Measurements from ENCODE around the gene RELA. TPM values are rescaled to one million over a fixed set of nuclear protein-coding genes. Genes with fewer than 3 reads are reported as not detected.
"Not testable (repeated sequence)": the region's sequence is repeated elsewhere in the genome, so short reads cannot be mapped to it uniquely, and the experiment has no call there.

The RELA gene
- total RNA-seq, 2 experiments from 2014 or later: 81.3 to 82.0 TPM

GRCh38 chr11:65639623-65640482 is 22.9 kb downstream of the RELA start:
- H3K27me3 Mint-ChIP-seq: no peaks in the 10 kb centered on the region
- peak overlapping the region; percentile 95 for H3K27ac Mint-ChIP-seq
- ATAC-seq (peak; percentile 34), DNase-seq (peak; percentile 88)
- peak overlapping the region; percentile 81 for H3K4me3 Mint-ChIP-seq
- no peaks in the 10 kb centered on the region for H3K9me3 Mint-ChIP-seq (ENCODE audit: low read depth)
- CTCF ChIA-PET: interaction anchor here (0.9 to 8.2 kb wide), 13 partner anchors 9 to 250 kb away, joined by 3 to 35 read pairs (median 6); partner anchors contain the start of genes CCDC85B, FAM89B, KAT5 and MAP3K11
- H3K36me3 Mint-ChIP-seq: peaks cover 33% of the 10 kb centered on the region
- peaks cover 50% of the 10 kb centered on the region for H3K4me1 Mint-ChIP-seq

- H3K4me3 Mint-ChIP-seq: peak overlapping the region; percentile 81
- H3K27ac Mint-ChIP-seq: peak overlapping the region; percentile 95
- peaks cover 33% of the 10 kb centered on the region for H3K36me3 Mint-ChIP-seq
- H3K4me1 Mint-ChIP-seq: peaks cover 56% of the 10 kb centered on the region
- ATAC-seq; H3K27me3 Mint-ChIP-seq; H3K9me3 Mint-ChIP-seq (ENCODE audit: low read depth); DNase-seq: not testable (repeated sequence)
- CTCF ChIA-PET: interaction anchor here (0.9 to 8.2 kb wide), 14 partner anchors 13 to 251 kb away, joined by 3 to 35 read pairs (median 6); partner anchors contain the start of genes CCDC85B, FAM89B, KAT5 and KCNK7
Measured at GRCh38 chr11:65639228-65639597, 23.5 kb downstream of the RELA start.

- CTCF ChIA-PET: interaction anchor here (0.6 to 8.2 kb wide), 23 partner anchors 12 to 1765 kb away, joined by 3 to 35 read pairs (median 4); partner anchors contain the start of genes CCDC85B, FAM89B, KAT5 and KCNK7
- Mint-ChIP-seq H3K4me1 (peaks cover 59% of the 10 kb centered on the region), H3K27me3 (no peaks in the 10 kb centered on the region), H3K9me3 (ENCODE audit: low read depth) (no peaks in the 10 kb centered on the region), H3K4me3 (peak within 1 kb of the TSS; percentile 81), H3K27ac (peak within 1 kb of the TSS; percentile 95), H3K36me3 (peaks cover 30% of the 10 kb centered on the region)
- peak; percentile 64 for ATAC-seq
- DNase-seq: peak; percentile 76
Measured at GRCh38 chr11:65637794-65638419, 24.8 kb downstream of the RELA start, which contains the start of gene SIPA1. SIPA1 (plus strand) TSS chr11:65638101; CDS start chr11:65640922, 2,821 bp downstream.

- CTCF ChIA-PET: interaction anchor here (0.6 to 8.2 kb wide), 14 partner anchors 11 to 1766 kb away, joined by 3 to 35 read pairs (median 4); partner anchors contain the start of genes FAM89B, KCNK7 and MUS81
- DNase-seq (no peak), ATAC-seq (no peak)
- no peaks in the 10 kb centered on the region for H3K27me3 Mint-ChIP-seq
- peaks cover 30% of the 10 kb centered on the region for H3K36me3 Mint-ChIP-seq
- H3K27ac Mint-ChIP-seq: peak overlapping the region; percentile 70
- H3K9me3 Mint-ChIP-seq (ENCODE audit: low read depth): no peaks in the 10 kb centered on the region
- peaks cover 59% of the 10 kb centered on the region for H3K4me1 Mint-ChIP-seq
- peak overlapping the region; percentile 81 for H3K4me3 Mint-ChIP-seq
Measured at GRCh38 chr11:65637032-65637557, 25.6 kb downstream of the RELA start.

GRCh38 chr11:65636108-65637031 is 26.3 kb downstream of the RELA start:
- peaks cover 23% of the 10 kb centered on the region for H3K36me3 Mint-ChIP-seq
- H3K27ac Mint-ChIP-seq: peak overlapping the region; percentile 70
- H3K27me3 Mint-ChIP-seq: no peaks in the 10 kb centered on the region
- no peaks in the 10 kb centered on the region for H3K9me3 Mint-ChIP-seq (ENCODE audit: low read depth)
- no peak overlapping the region for H3K4me3 Mint-ChIP-seq
- DNase-seq (no peak), ATAC-seq (no peak)
- H3K4me1 Mint-ChIP-seq: peaks cover 52% of the 10 kb centered on the region
- CTCF ChIA-PET: interaction anchor here (0.7 to 1.3 kb wide), 3 partner anchors 13 to 200 kb away, joined by 3 to 4 read pairs (median 4); no protein-coding TSS in a partner anchor

GRCh38 chr11:65634905-65635731 is 27.6 kb downstream of the RELA start:
- Mint-ChIP-seq H3K36me3 (peaks cover 18% of the 10 kb centered on the region), H3K4me3 (no peak overlapping the region), H3K9me3 (ENCODE audit: low read depth) (no peaks in the 10 kb centered on the region), H3K27ac (peak overlapping the region; percentile 66), H3K4me1 (peaks cover 43% of the 10 kb centered on the region), H3K27me3 (no peaks in the 10 kb centered on the region)
- ATAC-seq (no peak), DNase-seq (no peak)
- CTCF ChIA-PET: interaction anchor here (0.7 kb wide), 1 partner anchor 95 kb away, joined by 4 read pairs; no protein-coding TSS in a partner anchor

- ATAC-seq (no peak), DNase-seq (no peak)
- Mint-ChIP-seq H3K4me3 (no peak overlapping the region), H3K27ac (peak overlapping the region; percentile 66), H3K9me3 (ENCODE audit: low read depth) (no peaks in the 10 kb centered on the region), H3K4me1 (peaks cover 36% of the 10 kb centered on the region), H3K36me3 (peaks cover 14% of the 10 kb centered on the region), H3K27me3 (no peaks in the 10 kb centered on the region)
- CTCF ChIA-PET: interaction anchor here (0.9 kb wide), 1 partner anchor 18 kb away, joined by 3 read pairs; no protein-coding TSS in a partner anchor
Measured at GRCh38 chr11:65634440-65634839, 28.3 kb downstream of the RELA start.

GRCh38 chr11:65634109-65634436 is 28.6 kb downstream of the RELA start:
- Mint-ChIP-seq H3K36me3 (peaks cover 13% of the 10 kb centered on the region), H3K27me3 (no peaks in the 10 kb centered on the region), H3K27ac (peak overlapping the region; percentile 66), H3K4me3 (no peak overlapping the region), H3K9me3 (ENCODE audit: low read depth) (no peaks in the 10 kb centered on the region), H3K4me1 (peaks cover 34% of the 10 kb centered on the region)
- DNase-seq (no peak), ATAC-seq (no peak)
- CTCF ChIA-PET: interaction anchor here (0.9 kb wide), 1 partner anchor 18 kb away, joined by 3 read pairs; no protein-coding TSS in a partner anchor

GRCh38 chr11:65633390-65634108 is 29.2 kb downstream of the RELA start:
- DNase-seq (no peak), ATAC-seq (no peak)
- Mint-ChIP-seq H3K27me3 (no peaks in the 10 kb centered on the region), H3K27ac (peak overlapping the region; percentile 66), H3K36me3 (peaks cover 13% of the 10 kb centered on the region), H3K4me3 (no peak overlapping the region), H3K4me1 (peaks cover 31% of the 10 kb centered on the region), H3K9me3 (ENCODE audit: low read depth) (no peaks in the 10 kb centered on the region)
- CTCF ChIA-PET: interaction anchor here (0.9 kb wide), 1 partner anchor 19 kb away, joined by 3 read pairs; no protein-coding TSS in a partner anchor

GRCh38 chr11:65630215-65630614 is 32.5 kb downstream of the RELA start:
- Mint-ChIP-seq H3K4me3 (no peak overlapping the region), H3K4me1 (peaks cover 22% of the 10 kb centered on the region), H3K36me3 (peaks cover 12% of the 10 kb centered on the region), H3K27me3 (no peaks in the 10 kb centered on the region), H3K27ac (no peak overlapping the region), H3K9me3 (ENCODE audit: low read depth) (no peaks in the 10 kb centered on the region)
- no peak for DNase-seq
- no peak for ATAC-seq
- CTCF ChIA-PET: interaction anchor here (2.0 kb wide), 1 partner anchor 36 kb away, joined by 5 read pairs; no protein-coding TSS in a partner anchor

GRCh38 chr11:65629579-65629978 is 33.1 kb downstream of the RELA start:
- Mint-ChIP-seq H3K27me3 (no peaks in the 10 kb centered on the region), H3K9me3 (ENCODE audit: low read depth) (no peaks in the 10 kb centered on the region), H3K4me1 (peaks cover 16% of the 10 kb centered on the region), H3K36me3 (peaks cover 9% of the 10 kb centered on the region), H3K27ac (no peak overlapping the region), H3K4me3 (no peak overlapping the region)
- ATAC-seq (no peak), DNase-seq (no peak)
- CTCF ChIA-PET: interaction anchor here (2.0 kb wide), 1 partner anchor 36 kb away, joined by 5 read pairs; no protein-coding TSS in a partner anchor

Data from activated CD8-positive, alpha-beta memory T cell treated with anti-CD3 and anti-CD28 coated beads, Interleukin-2, amount 10 ng/mL, durations not matched to agents 7 days and 5 days (primary cell).